Activated naive CD8-positive, alpha-beta T cell treated with anti-CD3 and anti-CD28 coated beads, Interleukin-2, amount 10 ng/mL, durations not matched to agents 7 days and 5 days (primary cell): Measurements from ENCODE around the gene APC2. TPM values are rescaled to one million over a fixed set of nuclear protein-coding genes. Genes with fewer than 3 reads are reported as not detected.
A peak's percentile ranks its signal among the peaks of the same experiment; 100 is the strongest.
"Not testable (repeated sequence)": the region's sequence is repeated elsewhere in the genome, so short reads cannot be mapped to it uniquely, and the experiment has no call there.

Experiments used
- ATAC-seq: fragments of 150-1000 bp; cut with Tn5 transposase; one replicate; pipeline ENCODE4 v1.10.0; 2021; ENCODE audit warnings: low read depth, moderate library complexity
- POLR2A ChIA-PET: fragments of 350-600 bp; sonication (Branson Sonifier 250); formaldehyde crosslinking; loops from one replicate; lab custom pipeline; 2021; ENCODE audit warnings: antibody characterized with exemption; lab: Charles Lee
- DNase-seq: peaks from one replicate; pipeline ENCODE4 v3.0.0; 2021
- H3K27ac Mint-ChIP-seq: one replicate; pipeline ENCODE4 v1.8.0; 2022; ENCODE audit warnings: mild to moderate bottlenecking, mixed read lengths
- H3K27me3 Mint-ChIP-seq: one replicate; pipeline ENCODE4 v1.8.0; 2022; ENCODE audit warnings: mild to moderate bottlenecking, moderate library complexity, mixed read lengths
- H3K36me3 Mint-ChIP-seq: one replicate; pipeline ENCODE4 v1.8.0; 2021; ENCODE audit warnings: mild to moderate bottlenecking, mixed read lengths
- H3K4me1 Mint-ChIP-seq: one replicate; pipeline ENCODE4 v1.8.0; 2021; ENCODE audit warnings: mixed read lengths
- H3K4me3 Mint-ChIP-seq: one replicate; pipeline ENCODE4 v1.8.0; 2022; ENCODE audit warnings: mild to moderate bottlenecking, moderate library complexity, mixed read lengths
- H3K9me3 Mint-ChIP-seq: one replicate; pipeline ENCODE4 v1.8.0; 2021; ENCODE audit warnings: mixed read lengths
- total RNA-seq, 2 experiments: library from RNA; stranded (reverse); gene quantifications; one replicate each; pipeline ENCODE4 v1.2.3, GENCODE V29; 2021

APC2 gene
- total RNA-seq, 2 experiments from 2014 or later, result 0.06 to 0.11 TPM

DNA sequence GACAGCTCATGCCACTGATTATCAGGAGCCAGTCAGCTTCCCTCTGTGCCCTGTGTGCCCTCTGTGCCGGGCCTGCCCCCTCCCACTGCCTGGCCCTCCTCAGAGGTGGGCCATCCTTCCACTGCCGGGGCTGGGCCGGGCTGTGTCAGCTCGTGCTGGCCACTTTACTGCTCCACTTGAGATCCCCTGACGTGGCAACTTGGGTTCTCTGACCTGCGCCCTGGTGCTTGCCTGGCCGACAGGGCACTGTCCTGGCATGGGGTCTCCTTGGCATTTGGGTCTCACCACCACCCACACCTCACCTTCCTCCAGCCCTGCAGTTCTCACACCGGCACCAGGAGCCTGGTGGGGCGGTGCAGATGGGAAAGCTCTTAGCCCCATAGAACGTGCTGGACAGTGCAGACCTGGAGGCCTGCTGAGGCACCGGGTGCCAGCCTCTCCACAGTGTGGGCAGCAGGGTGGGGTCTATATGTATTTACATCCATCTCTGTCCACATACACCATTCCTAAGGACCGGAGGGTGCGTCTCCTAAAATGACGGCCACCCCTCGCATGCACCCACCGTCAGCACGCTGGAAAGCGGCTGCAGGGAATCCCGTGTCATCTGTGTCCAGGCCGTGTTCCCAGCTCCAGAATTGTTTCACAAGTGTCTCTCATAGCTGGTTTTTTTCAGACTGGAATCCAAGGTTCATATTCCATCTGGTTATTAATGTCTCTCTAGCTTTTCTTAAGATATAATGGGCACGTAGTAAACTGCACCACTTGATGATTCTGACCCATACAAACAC is 30.8 kb upstream of the APC2 start:
- Mint-ChIP-seq H3K36me3 (peaks cover 19% of the 10 kb centered on the region), H3K27me3 (no peaks in the 10 kb centered on the region), H3K4me1 (peaks cover 11% of the 10 kb centered on the region), H3K4me3 (no peak overlapping the region), H3K9me3 (no peaks in the 10 kb centered on the region), H3K27ac (no peak overlapping the region)
- POLR2A ChIA-PET, result interaction anchor here (1.5 kb wide), 1 partner anchor 9 kb away, joined by 4 read pairs; no protein-coding TSS in a partner anchor
- no peak for ATAC-seq
- DNase-seq, result no peak

DNA sequence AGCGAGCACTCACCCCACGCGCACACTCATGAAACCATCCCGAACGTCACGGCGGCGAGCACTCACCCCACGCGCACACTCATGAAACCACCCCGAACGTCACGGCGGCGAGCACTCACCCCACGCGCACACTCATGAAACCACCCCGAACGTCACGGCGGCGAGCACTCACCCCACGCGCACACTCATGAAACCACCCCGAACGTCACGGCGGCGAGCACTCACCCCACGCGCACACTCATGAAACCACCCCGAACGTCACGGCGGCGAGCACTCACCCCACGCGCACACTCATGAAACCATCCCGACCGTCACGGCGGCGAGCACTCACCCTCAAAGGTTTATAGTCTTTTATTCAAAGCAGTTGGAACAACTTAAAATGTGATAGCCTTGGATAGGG is 29.8 kb upstream of the APC2 start:
- H3K27ac Mint-ChIP-seq, H3K9me3 Mint-ChIP-seq, DNase-seq, H3K27me3 Mint-ChIP-seq, H3K4me1 Mint-ChIP-seq, POLR2A ChIA-PET, H3K4me3 Mint-ChIP-seq, ATAC-seq: not testable (repeated sequence)
- peaks cover 24% of the 10 kb centered on the region for H3K36me3 Mint-ChIP-seq

DNA sequence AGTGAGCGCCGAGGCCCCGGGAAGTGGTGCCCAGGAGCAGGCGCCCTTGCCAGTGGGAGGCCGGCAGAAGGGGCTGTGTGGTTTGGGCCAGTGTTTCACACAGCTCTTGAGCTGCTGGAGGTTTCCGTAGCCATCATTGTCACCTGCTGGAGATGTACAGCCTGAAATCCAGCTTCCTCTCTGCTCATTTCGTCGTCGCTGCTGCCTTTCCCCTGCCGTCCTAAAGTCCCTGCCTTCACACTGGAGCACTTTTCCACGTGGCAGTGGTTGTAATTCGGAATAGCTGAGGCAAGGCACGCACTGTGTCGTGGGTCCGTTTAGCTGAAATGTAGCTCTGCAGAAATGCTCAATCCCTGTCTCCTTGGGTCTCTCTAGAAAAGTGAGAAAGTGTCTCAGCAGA is 29.3 kb upstream of the APC2 start:
- Mint-ChIP-seq H3K9me3 (no peaks in the 10 kb centered on the region), H3K27me3 (no peaks in the 10 kb centered on the region), H3K36me3 (peaks cover 23% of the 10 kb centered on the region), H3K4me3 (no peak overlapping the region), H3K4me1 (peaks cover 7% of the 10 kb centered on the region), H3K27ac (no peak overlapping the region)
- no peak for DNase-seq
- POLR2A ChIA-PET, result no interaction called here
- ATAC-seq, result no peak

DNA sequence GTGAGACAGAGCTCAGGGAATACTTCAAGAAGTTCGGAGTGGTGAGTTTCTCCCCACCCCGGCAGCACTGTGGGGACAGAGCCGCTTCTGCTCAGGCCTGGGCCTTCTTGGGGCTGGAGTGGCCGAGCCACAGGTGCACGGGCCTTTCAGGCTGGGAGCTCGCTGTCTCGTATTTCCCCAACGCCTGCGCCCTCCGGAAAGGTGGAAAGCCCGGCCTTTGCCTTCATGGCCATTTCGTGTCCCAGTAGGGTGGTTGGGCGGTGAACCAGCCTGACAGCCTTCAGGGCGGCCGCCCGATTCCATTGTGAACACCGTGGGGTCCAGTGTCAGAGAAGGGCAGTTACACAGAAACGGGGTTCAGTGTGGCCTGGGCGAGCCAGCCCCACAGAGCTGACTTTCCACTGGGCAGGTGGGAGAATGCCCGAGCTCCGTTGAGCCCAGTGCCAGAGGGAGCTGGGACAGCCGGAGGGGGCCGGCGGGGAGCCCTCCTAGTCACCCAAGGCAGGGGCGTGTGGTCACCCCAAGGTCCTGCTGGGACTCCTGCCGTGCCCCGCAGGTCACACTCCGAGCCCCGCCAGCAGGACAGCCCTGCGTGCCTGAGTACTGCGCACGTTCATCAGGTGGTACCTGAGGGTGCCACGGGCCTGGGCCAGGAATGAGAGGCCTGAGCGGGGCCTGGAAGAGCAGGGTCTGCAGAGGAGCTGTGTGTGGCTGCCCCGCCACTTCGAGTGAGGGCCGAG is 28.5 kb upstream of the APC2 start:
- Mint-ChIP-seq H3K4me3 (no peak overlapping the region), H3K36me3 (peaks cover 23% of the 10 kb centered on the region), H3K4me1 (peaks cover 7% of the 10 kb centered on the region), H3K27ac (no peak overlapping the region), H3K27me3 (no peaks in the 10 kb centered on the region), H3K9me3 (no peaks in the 10 kb centered on the region)
- POLR2A ChIA-PET, result no interaction called here
- DNase-seq (no peak), ATAC-seq (no peak)

DNA sequence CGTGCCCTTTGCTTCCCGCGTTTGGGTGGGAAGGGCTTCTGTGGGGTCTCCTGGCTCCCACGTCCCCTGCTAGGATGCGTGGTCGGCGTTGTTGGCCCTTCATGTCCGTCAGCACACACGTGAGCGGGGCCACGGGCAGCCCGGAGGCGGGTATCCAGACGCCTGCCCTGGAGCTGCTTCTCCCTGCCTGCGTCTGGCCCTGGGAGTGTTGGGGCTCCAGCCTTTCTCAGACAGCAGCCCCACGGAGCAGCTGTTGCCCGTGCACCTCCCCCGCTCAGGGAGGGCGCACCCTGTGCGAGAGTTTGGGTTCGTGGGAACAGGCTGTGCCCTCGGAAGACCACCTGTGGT is 28.0 kb upstream of the APC2 start:
- DNase-seq (no peak), ATAC-seq (no peak)
- POLR2A ChIA-PET, result no interaction called here
- H3K4me1 Mint-ChIP-seq, result peaks cover 7% of the 10 kb centered on the region
- no peaks in the 10 kb centered on the region for H3K9me3 Mint-ChIP-seq
- no peak overlapping the region for H3K4me3 Mint-ChIP-seq
- no peaks in the 10 kb centered on the region for H3K27me3 Mint-ChIP-seq
- peaks cover 23% of the 10 kb centered on the region for H3K36me3 Mint-ChIP-seq
- no peak overlapping the region for H3K27ac Mint-ChIP-seq

DNA sequence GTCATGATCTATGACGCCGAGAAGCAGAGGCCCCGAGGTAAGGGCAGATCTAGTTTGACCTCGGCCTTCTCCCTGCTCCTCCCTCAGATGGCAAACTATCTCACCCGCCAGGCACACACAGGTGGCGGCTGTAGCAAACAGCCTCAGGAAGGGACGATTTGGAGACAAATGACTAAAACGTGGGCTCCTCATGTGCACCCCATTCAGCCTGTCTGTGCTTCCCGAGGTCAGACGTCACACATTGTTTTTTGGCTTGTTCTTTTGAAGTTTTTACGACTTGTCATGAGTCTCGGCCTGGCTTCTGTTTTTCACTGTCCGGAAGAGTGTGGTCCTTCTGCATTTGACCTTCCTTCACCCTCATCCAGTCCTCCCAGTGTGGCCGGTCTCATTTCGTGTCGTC is 27.6 kb upstream of the APC2 start:
- POLR2A ChIA-PET, result no interaction called here
- peaks cover 21% of the 10 kb centered on the region for H3K36me3 Mint-ChIP-seq

DNA sequence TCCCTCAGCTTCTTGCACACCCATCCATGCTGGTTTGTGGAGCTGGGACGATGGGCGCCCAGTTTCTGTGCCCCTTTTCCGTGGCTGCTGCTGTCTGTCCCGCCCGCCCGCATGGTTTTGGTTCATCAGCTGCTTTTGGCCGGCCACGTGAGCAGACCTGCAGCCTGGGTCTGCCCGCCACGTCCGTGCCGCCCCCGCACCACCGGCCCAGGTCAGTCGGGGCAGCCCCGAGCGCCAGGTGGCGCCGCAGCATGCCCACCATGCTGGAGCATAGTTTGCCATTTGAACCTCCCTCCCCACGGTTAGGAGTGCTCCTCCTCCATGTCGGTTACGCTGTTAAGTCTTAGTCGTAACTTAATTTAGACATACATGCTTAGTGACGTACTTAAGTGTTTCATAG is 27.0 kb upstream of the APC2 start:
- H3K4me3 Mint-ChIP-seq, result no peak overlapping the region
- POLR2A ChIA-PET, result no interaction called here
- DNase-seq, result no peak
- H3K4me1 Mint-ChIP-seq, result peaks cover 3% of the 10 kb centered on the region
- no peaks in the 10 kb centered on the region for H3K27me3 Mint-ChIP-seq
- no peak for ATAC-seq
- no peak overlapping the region for H3K27ac Mint-ChIP-seq
- peaks cover 18% of the 10 kb centered on the region for H3K36me3 Mint-ChIP-seq
- no peaks in the 10 kb centered on the region for H3K9me3 Mint-ChIP-seq

More for the DNA sequence above, 27.6 kb upstream of the APC2 start:
- DNase-seq (no peak), ATAC-seq (no peak)
- no peak overlapping the region for H3K4me3 Mint-ChIP-seq
- no peak overlapping the region for H3K27ac Mint-ChIP-seq
- peaks cover 6% of the 10 kb centered on the region for H3K4me1 Mint-ChIP-seq
- no peaks in the 10 kb centered on the region for H3K9me3 Mint-ChIP-seq
- H3K27me3 Mint-ChIP-seq, result no peaks in the 10 kb centered on the region

DNA sequence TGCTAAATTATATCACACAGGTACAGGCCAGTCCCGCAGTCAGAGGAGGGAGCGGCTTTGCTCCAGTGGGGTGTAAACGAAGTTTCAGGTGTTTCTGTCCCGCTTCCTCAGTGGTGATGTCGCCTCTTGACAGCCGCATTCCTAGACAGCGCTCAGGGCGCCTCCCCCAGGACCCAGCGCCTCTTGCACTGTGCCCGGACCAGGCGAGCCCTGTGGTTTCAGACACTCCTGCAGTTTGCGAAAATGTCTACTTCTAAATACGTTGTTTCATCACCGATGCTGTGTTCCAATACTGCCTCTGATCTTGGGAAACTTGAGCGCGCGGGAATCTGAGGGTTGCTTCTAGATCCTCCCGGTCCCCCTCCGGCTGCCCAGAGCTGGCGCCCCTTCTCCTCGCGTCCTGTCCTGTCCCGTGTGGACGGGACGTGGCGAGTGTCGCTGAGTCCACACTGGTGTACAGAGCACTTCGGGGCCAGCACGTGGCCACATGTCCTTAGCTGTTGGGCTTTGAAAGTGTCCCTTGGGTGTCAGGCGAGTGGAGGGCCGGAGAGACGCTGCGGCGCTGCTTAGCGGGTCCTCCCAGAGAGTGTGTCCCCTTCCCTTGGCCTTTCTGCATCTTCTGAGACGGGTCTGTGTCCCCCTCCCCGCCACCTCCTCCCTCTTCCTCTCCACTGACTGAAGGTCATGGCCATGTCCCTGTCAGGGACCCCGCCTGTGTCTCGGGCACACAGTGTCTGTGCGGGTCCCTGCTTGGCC is 26.3 kb upstream of the APC2 start:
- no peak for ATAC-seq
- Mint-ChIP-seq H3K9me3 (no peaks in the 10 kb centered on the region), H3K4me1 (peaks cover 3% of the 10 kb centered on the region), H3K4me3 (no peak overlapping the region), H3K27me3 (no peaks in the 10 kb centered on the region), H3K36me3 (peaks cover 18% of the 10 kb centered on the region), H3K27ac (no peak overlapping the region)
- DNase-seq, result no peak
- POLR2A ChIA-PET, result no interaction called here

DNA sequence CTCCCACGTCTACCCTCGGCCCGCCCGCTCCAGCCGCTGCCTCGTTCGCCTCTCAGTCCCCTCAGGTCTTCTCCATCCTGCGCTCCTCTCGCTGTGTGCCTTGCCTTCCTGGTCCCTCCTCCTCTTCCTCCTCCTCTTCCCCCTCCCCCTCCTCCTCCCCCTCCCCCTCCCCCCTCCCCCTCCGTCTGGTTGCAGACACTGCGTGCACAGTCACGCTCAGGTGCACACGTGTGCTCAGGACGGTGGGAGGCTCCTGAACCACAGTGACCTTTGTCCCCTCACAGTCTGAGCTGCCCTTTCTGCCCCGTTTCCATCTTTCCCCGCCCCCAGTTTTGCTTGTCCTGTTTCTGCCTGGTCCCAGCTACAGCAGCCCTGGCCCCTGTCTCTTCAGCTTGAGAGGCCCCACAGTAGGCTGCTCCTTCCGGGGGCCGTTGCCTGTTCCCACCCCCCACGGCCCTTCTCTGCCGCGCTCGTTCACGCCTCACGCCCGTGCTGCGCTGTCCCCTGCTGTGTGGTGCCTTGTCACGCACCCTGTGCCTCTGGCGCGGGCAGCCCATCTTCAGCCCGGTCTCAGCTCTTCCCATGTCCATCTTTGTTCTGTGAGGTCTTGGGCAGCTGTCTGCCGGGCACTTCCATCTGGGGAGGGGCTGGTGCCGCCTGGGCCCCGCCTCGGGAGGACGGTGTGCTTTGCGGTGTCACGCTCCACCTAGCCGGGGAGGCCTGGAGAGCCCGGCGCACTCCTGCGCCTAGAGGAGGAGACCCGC is 25.5 kb upstream of the APC2 start:
- no peak for DNase-seq
- POLR2A ChIA-PET, result interaction anchor here (0.6 kb wide), 1 partner anchor 354 kb away, joined by 5 read pairs; no protein-coding TSS in a partner anchor
- H3K27me3 Mint-ChIP-seq, result no peaks in the 10 kb centered on the region
- H3K4me3 Mint-ChIP-seq, result no peak overlapping the region
- peaks cover 17% of the 10 kb centered on the region for H3K36me3 Mint-ChIP-seq
- no peaks in the 10 kb centered on the region for H3K9me3 Mint-ChIP-seq
- H3K27ac Mint-ChIP-seq, result peak overlapping the region; percentile 51
- no peak for ATAC-seq
- H3K4me1 Mint-ChIP-seq, result peaks cover 3% of the 10 kb centered on the region

DNA sequence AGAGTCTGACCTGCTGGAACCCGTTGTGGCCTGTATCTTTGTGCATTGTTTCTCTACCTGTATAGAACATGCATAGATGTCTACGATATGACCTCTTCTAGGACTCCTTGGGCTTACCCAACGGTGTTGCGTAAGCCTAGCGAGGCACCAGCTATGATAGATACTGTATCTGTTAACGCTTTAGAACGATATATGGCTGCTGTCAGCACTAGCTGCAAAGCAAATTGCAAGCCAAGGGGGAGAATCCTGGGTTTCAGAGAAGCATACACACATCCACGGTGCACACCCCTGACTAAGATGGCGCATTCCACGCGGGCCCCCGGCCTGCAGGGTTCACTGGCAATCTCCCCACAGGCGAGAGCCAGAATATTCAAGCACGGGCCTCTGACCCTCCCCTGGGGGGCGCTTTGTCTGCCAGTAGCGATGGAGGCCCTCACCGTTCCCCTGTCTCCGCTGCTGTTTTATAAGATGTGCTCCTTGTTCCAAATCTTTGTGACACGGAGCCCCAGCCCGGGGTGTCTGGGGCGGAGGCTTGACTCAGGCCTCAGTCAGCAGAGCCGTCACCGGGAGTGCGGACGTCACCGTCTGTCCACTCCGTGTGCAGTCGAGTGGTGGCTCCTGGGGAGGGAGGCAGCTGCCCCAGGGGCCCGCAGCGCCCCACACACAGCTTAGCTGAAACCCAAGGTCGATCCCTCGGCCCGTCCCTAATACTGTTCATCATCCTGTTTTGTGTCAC is 24.7 kb upstream of the APC2 start:
- Mint-ChIP-seq H3K27me3 (no peaks in the 10 kb centered on the region), H3K9me3 (no peaks in the 10 kb centered on the region), H3K27ac (no peak overlapping the region), H3K4me1 (peaks cover 3% of the 10 kb centered on the region), H3K36me3 (peaks cover 15% of the 10 kb centered on the region), H3K4me3 (no peak overlapping the region)
- DNase-seq (no peak), ATAC-seq (no peak)
- POLR2A ChIA-PET, result interaction anchor here (0.6 kb wide), 1 partner anchor 353 kb away, joined by 5 read pairs; no protein-coding TSS in a partner anchor

DNA sequence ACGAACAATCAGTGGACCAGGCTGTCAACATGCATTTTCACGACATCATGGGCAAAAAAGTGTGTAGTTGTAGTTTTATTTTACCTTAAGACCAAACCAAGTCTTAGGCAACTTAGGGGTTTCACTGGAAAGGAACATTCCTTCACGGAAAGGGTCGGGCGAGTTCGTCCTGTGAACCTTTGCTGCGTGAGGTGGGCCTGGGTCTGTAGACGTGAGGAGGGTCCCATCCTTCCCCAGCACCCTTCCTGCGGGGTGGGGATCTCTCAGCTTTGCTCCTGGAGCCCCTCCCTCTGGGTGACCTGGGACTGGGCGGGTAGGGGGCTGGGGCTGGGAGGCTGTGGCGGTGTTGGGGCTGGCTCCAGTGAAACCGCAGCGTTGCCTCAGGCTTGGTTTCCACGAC is 24.0 kb upstream of the APC2 start:
- Mint-ChIP-seq H3K36me3 (peaks cover 14% of the 10 kb centered on the region), H3K4me3 (no peak overlapping the region), H3K9me3 (no peaks in the 10 kb centered on the region), H3K27me3 (no peaks in the 10 kb centered on the region), H3K4me1 (peaks cover 2% of the 10 kb centered on the region), H3K27ac (no peak overlapping the region)
- POLR2A ChIA-PET, result no interaction called here
- no peak for ATAC-seq
- DNase-seq, result no peak

DNA sequence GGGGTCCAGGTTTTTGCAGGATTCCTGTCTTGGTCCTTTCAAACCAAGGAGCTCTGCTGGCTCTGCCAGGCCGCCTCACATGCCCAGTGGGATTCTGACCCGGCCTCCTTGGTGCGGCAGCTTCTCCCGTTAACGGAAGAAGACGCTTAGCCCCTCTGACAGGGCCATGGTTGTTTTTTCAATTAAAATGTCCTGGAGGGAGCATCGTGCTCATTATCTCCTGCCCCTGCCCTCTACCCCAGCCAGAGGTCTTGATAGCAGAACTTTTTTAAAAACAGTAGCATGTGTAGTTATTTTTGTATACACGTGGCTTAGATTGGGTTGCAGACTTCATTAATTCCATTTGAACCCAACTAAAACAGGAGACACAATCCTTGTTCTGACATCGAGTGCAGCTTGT is 23.2 kb upstream of the APC2 start:
- DNase-seq (no peak), ATAC-seq (no peak)
- POLR2A ChIA-PET, result no interaction called here
- H3K4me1 Mint-ChIP-seq, result peaks cover 1% of the 10 kb centered on the region
- no peaks in the 10 kb centered on the region for H3K27me3 Mint-ChIP-seq
- no peaks in the 10 kb centered on the region for H3K9me3 Mint-ChIP-seq
- no peak overlapping the region for H3K27ac Mint-ChIP-seq
- peaks cover 15% of the 10 kb centered on the region for H3K36me3 Mint-ChIP-seq
- no peak overlapping the region for H3K4me3 Mint-ChIP-seq
